HUES6 (cell line): ENCODE measurements around the gene NAT14.

ENCODE experiments used
- H3K27ac ChIP-seq: 2 replicates; pipeline ENCODE4 v1.7.0; 2013; ENCODE audit warnings: low read depth, mild to moderate bottlenecking, low read length, inconsistent platforms
- H3K27me3 ChIP-seq: 2 replicates; pipeline ENCODE4 v1.6.1; 2013; ENCODE audit warnings: low read length; ENCODE audit not compliant: control insufficient read depth, insufficient read depth
- H3K36me3 ChIP-seq: 2 replicates; pipeline ENCODE4 v1.6.1; 2013; ENCODE audit warnings: low read length; ENCODE audit not compliant: control insufficient read depth, insufficient read depth
- H3K4me1 ChIP-seq: 2 replicates; pipeline ENCODE4 v1.6.1; 2013; ENCODE audit warnings: low read length; ENCODE audit not compliant: control insufficient read depth, insufficient read depth
- H3K4me3 ChIP-seq: 2 replicates; pipeline ENCODE4 v1.5.1; 2013; ENCODE audit warnings: low read depth, low read length
- H3K9ac ChIP-seq: one replicate; pipeline ENCODE4 v1.6.1; 2013; ENCODE audit warnings: mild to moderate bottlenecking, low read length
- H3K9me3 ChIP-seq: 2 replicates; pipeline ENCODE4 v1.6.1; 2013; ENCODE audit warnings: low read depth, low read length; ENCODE audit not compliant: control insufficient read depth, insufficient read depth

The NAT14 gene

GRCh38 chr19:55535173-55535964 lies 50.4 kb downstream of the NAT14 start:
- no peak overlapping the region for H3K4me3 ChIP-seq
- H3K27me3 ChIP-seq: no peaks in the 10 kb centered on the region; the same call in 1 of the 2 replicates
- H3K27ac ChIP-seq: no peak overlapping the region
- H3K4me1 ChIP-seq: peaks cover 14% of the 10 kb centered on the region
- no peak overlapping the region for H3K9ac ChIP-seq
- no peaks in the 10 kb centered on the region for H3K36me3 ChIP-seq
- no peaks in the 10 kb centered on the region for H3K9me3 ChIP-seq

GRCh38 chr19:55535965-55536350 lies 51.0 kb downstream of the NAT14 start:
- Histone ChIP-seq H3K9ac (no peak overlapping the region), H3K27me3 (no peaks in the 10 kb centered on the region; the same call in 1 of the 2 replicates), H3K27ac (no peak overlapping the region), H3K9me3 (no peaks in the 10 kb centered on the region), H3K4me1 (peaks cover 14% of the 10 kb centered on the region), H3K4me3 (no peak overlapping the region), H3K36me3 (no peaks in the 10 kb centered on the region)

GRCh38 chr19:55536366-55536765 lies 51.4 kb downstream of the NAT14 start:
- Histone ChIP-seq H3K27ac (no peak overlapping the region), H3K27me3 (no peaks in the 10 kb centered on the region; the same call in 1 of the 2 replicates), H3K36me3 (no peaks in the 10 kb centered on the region), H3K9me3 (no peaks in the 10 kb centered on the region), H3K9ac (no peak overlapping the region), H3K4me3 (no peak overlapping the region), H3K4me1 (peaks cover 14% of the 10 kb centered on the region)
